SKM-1 (cell line): Measurements from ENCODE around the gene AGPAT3.

Experiments
- DNase-seq: peaks from one replicate; lab custom pipeline; 2025; ENCODE audit not compliant: unreplicated experiment; lab: John Stamatoyannopoulos, UW

The AGPAT3 gene

DNA sequence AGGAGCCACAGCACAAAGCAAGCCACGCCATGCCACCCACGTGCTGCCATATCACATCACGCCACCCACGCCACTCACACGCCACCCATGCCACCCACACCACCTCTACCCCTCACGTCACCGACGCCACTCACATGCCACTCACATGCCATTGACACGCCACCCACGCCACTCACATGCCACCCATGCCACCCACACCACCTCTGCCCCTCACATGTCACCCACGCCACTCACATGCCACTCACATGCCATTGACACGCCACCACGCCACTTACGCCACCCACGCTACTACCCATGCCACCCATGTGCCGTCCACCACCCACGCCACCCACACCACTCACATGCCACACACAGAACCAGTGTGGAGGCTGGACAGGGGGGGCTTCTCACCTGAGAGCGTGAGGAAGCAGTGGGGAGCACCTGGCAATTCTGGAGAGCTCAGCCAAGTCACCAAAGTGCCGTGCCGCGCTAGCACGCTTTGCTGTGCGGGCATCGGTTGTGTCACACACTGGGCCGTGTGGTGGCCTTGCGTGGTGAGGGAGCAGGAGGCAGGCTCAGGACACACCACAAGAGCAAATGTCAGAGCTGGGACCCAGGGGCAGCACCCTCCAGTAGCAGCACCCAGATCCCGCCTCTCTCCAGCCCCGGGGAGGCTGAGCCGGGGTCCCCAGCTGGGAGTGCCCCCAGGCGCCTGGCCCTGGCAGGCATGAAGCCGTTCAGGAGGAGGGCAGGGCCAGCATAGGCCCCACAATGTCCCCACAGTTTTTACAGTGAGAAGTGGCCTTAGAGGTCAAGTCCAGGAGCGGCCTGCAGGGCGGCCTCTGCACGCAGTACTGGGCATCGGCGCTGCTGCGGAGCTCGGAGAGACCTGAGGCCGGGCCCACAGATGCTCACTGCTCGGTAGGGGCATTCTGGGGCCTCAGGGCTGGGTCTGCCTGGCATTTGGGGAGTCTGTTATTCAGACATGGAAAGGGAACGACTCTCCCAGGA, 70.0 kb downstream of the AGPAT3 start:
- no peak for DNase-seq

- DNase-seq = no peak
Observed at GRCh38 chr21:43935711-43936110, 70.7 kb downstream of the AGPAT3 start.

DNA sequence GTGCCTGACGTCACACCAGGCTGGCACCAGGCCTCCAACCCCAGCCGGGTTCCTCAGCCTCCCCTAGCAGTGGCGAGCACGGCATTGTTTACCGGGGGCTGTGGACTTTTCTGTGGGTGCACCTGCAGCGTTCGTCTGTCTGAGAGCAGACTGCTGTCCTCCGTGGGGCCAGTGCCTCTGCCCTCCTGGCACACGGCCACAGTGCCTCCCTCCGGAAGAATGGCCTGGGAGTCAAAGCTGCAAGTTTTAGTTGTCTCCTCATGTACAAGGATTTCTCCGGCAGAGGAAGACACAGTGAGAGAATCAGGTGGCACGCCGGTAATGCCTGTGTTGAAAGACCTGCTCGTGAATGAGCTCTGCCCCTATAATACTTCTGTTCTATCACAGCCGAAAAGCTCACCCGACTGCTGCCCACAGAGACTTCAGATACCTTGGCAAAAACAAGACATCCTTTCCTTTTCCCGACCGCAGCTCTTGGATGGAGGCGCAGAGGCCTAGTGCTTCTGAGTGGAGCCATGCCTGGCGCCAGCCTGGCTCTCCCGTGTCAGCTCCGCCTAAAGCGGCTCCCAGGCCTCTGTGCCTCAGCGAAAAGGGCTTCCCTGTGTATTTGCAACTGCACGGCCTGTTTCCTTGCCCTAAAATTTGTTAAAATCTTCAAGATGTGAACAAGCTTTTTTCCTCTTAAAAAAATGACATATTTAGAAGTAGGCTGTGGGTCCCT, 71.4 kb downstream of the AGPAT3 start:
- DNase-seq = no peak

- no peak for DNase-seq
Observed at GRCh38 chr21:43937051-43937832, 72.2 kb downstream of the AGPAT3 start.

GRCh38 chr21:43937891-43938309, 72.9 kb downstream of the AGPAT3 start:
- DNase-seq = no peak

DNA sequence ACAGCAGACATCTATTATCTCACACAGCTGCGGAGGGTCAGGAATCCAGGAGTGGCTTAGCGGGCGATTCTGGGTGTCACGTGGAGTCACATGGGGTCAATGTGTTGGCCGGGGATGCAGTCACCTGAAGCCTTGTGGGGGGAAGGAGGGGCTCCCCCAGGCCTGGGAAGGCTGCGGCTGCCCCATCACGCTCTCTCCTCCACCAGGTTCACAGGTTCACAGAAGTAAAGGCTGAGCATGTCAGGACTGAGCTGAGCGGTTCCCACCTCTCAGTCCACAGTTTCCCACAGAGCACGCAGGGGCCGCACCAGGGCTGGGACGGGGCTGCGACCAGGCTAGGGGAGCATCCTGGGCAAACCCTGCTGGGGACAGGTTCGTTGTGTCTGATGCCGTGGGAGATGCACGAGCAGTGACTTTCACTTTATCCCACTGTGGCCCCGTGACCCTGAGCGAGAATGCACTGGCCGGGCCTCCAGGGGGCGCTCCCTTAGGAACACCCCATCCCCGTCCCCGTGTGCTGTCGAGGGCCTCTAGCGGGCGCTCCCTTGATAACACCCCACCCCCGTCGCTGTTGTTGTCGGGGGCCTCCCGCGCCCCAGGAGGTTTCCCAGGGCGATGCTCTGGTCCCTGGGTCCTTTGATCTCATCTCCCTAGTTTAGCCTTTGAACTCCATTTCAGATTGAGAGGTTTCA, 73.9 kb downstream of the AGPAT3 start:
- peak; percentile 77 for DNase-seq

GRCh38 chr21:43939443-43940328, 74.7 kb downstream of the AGPAT3 start:
- no peak for DNase-seq

GRCh38 chr21:43940329-43941050, 75.5 kb downstream of the AGPAT3 start:
- DNase-seq = no peak

DNA sequence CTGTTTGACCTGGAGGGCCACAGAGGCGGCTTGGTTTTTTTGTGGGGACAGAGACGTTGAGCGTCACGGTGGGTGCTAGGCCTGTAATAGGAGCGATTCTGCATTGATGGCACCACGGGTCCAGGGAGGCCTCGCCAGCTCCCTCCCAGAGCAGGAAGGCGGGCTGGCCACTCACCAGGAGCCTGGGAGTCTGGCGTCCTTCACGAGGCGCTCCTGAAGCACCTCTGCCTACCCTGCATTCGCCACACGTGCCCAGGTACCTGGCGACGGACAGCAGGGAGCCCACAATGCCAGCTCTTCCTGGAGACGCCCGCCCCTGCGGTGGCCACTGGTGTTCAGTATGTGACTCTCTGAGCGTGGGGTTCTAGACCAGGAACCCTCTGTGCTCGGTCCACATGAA, 77.2 kb downstream of the AGPAT3 start:
- DNase-seq = no peak

DNA sequence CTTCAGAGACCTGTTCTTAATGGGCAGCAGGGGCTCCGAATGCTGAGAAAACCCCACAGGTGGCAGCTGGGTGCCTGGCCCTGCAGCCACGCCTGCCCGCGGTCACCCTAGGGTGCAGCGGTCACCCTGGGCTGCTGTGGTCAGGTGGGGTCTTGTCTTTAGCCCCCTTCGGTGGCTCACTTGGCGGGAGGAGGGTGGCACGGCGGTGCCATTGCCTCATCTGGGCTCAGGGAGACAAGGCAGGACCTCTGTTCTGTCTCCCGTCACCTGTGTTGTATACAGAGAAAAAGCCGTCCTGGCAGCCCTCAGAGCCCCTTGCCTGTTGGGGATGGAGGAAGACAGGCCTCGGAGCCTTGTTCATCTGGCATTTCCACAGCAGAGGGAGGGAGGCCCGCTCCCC, 77.6 kb downstream of the AGPAT3 start:
- no peak for DNase-seq

- no peak for DNase-seq
Observed at GRCh38 chr21:43943512-43944077, 78.6 kb downstream of the AGPAT3 start.

DNA sequence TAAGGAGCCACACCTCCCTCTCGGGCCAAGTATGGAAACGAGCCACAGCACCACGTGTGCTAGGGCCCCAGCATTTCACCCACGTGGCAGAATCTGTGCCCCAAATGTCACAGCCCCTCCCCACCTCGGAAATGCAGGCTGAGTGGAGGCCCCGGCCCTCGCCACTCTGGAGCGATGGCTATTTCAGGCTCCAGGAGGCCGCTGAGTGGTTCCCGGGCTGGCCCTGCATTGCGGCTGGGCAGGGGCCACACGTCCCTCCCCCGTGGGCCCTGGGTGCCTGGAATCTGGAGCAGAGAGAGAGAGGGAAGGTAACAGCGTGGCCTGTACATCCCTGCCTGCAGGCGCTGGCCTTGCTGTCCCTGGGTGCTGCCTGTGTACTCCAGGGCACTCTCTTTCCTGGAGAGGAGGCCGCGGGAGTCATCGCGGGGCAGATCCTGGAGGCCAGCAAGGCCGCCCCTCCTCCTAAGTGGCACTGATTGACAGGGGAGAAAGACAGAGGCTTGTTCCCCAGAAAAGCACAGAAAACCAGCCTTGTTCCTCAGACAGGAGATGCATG, 79.1 kb downstream of the AGPAT3 start:
- DNase-seq = no peak

- DNase-seq = no peak
Observed at GRCh38 chr21:43944757-43945156, 79.7 kb downstream of the AGPAT3 start.

GRCh38 chr21:43948740-43949498, 83.9 kb downstream of the AGPAT3 start:
- DNase-seq = no peak

DNA sequence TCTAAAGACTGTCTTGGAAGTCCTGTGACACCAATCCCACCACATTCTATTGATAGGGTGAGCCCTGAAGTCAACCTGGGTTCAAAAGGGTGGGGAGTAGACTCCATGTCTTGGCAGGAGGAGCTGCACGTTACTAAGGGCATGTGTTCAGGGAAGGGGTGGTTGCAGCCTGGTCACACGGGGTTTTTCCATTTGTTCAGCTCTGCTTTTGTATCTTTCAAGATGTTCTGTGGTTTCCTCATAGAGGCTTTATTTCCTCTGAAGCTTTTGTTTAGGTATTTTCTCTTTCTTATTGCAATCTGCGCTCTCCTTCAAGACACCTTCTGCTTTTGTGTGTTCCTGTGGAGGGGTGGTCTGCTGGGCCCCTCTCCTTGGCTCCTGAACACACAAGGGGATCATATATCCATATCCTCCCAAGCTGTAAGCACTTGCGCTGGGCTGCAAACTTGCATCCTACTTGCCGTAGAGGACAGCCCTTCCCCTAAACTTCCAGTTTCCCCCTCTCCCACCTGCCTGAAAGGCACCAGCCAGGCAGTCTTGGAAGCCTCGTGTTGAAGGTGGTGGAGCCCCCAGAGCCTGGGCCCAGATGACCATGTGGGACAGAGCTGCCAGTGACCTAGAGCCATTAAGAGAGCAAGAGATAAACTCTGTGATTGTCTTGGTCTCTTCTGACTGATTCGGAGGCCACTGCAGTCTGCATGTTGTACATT, 84.6 kb downstream of the AGPAT3 start:
- DNase-seq = no peak

DNA sequence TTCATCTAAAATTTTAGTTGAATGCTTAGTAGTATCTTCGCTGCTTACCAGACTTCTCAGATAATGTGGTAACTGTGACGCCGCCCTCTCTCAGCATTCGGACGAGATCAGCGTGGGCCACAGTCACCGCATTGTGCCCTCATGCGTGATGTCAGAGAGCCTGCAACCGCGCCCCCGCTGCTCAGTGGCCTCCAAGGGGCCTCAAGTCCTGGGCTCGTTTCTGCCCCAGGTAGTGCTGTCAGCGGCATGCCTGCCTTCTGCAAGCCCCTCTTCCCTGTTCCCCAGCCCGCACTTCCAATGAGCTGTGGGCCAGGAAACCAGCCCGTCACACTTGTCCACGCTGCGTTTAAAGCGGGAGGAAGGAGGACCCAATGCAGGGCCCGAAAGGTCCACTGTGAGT, 85.5 kb downstream of the AGPAT3 start:
- DNase-seq = no peak

- DNase-seq = no peak
Observed at GRCh38 chr21:43950936-43951335, 85.9 kb downstream of the AGPAT3 start.
